H1 (cell line): Measurements from ENCODE around the gene FCHSD1. TPM values are rescaled to one million over a fixed set of nuclear protein-coding genes. Genes with fewer than 3 reads are reported as not detected.

ENCODE experiments used
- CTCF ChIA-PET: fragments of 300-600 bp; sonication (Branson Sonifier 250); formaldehyde crosslinking; loops from one replicate; lab custom pipeline; 2021; ENCODE audit not compliant: partially characterized antibody; lab: Charles Lee
- POLR2A ChIA-PET: fragments of 300-600 bp; sonication (Branson Sonifier 250); formaldehyde crosslinking; loops from one replicate; lab custom pipeline; 2021; ENCODE audit warnings: inconsistent platforms; ENCODE audit not compliant: partially characterized antibody; lab: Charles Lee
- DNase-seq, 2 experiments: peaks; one replicate each; pipeline versions ENCODE4 v3.0.0 to v3.0.0-alpha.2; 2010 to 2022; ENCODE audit warnings: low spot score in 2 of 2, low read depth in 1 of 2, mixed read lengths in 1 of 2
- FAIRE-seq: peaks from 2 replicates; lab custom pipeline; 2011; peaks lifted over from hg19 to GRCh38; lab: Jason Lieb, UNC
- H2AFZ ChIP-seq: 2 replicates; pipeline ENCODE4 v1.8.1; 2012; ENCODE audit warnings: low read length, inconsistent platforms
- H2AK5ac ChIP-seq: 2 replicates; pipeline ENCODE4 v1.6.1; 2013; ENCODE audit warnings: low read depth, low read length
- H2BK120ac ChIP-seq: replicated peaks from 2 replicates; pipeline ENCODE3; 2013; ENCODE audit warnings: low read depth, low read length, inconsistent platforms
- H2BK12ac ChIP-seq: 2 replicates; pipeline ENCODE4 v1.6.1; 2013; ENCODE audit warnings: low read depth, low read length
- H2BK15ac ChIP-seq: 2 replicates; pipeline ENCODE4 v1.6.1; 2013; ENCODE audit warnings: low read length
- H2BK20ac ChIP-seq: 2 replicates; pipeline ENCODE4 v1.6.1; 2013; ENCODE audit warnings: low read length
- H2BK5ac ChIP-seq: 2 replicates; pipeline ENCODE4 v1.6.1; 2013; ENCODE audit warnings: low read depth, low read length
- H3K14ac ChIP-seq: 2 replicates; pipeline ENCODE4 v1.6.1; 2013; ENCODE audit warnings: inconsistent platforms; ENCODE audit not compliant: insufficient read length
- H3K18ac ChIP-seq: 2 replicates; pipeline ENCODE4 v1.6.1; 2013; ENCODE audit warnings: low read length; ENCODE audit errors: extremely low read depth
- H3K23ac ChIP-seq: 2 replicates; pipeline ENCODE4 v1.6.1; 2013; ENCODE audit warnings: inconsistent platforms; ENCODE audit not compliant: insufficient read length
- H3K23me2 ChIP-seq: 2 replicates; pipeline ENCODE4 v1.6.1; 2013; ENCODE audit warnings: low read depth, low read length
- H3K27ac ChIP-seq: 2 replicates; pipeline ENCODE4 v1.6.1; 2011; ENCODE audit warnings: low read depth, low read length, inconsistent platforms
- H3K27me3 ChIP-seq, 4 experiments: replicated peaks in 1 of 4; 1 replicate in 1 of 4; 2 replicates in 3 of 4; pipeline versions ENCODE4 v1.6.1 to v1.8.1; 2011 to 2013; ENCODE audit warnings: low read length in 3 of 4, mild to moderate bottlenecking in 3 of 4, inconsistent platforms in 2 of 4, mixed read lengths in 2 of 4, moderate library complexity in 1 of 4; ENCODE audit not compliant: control insufficient read depth in 3 of 4, insufficient read depth in 3 of 4; ENCODE audit errors: extremely low read depth in 1 of 4
- H3K36me3 ChIP-seq, 4 experiments: 2 replicates each; pipeline versions ENCODE4 v1.6.1 to v1.8.1; 2011 to 2013; ENCODE audit warnings: mild to moderate bottlenecking in 4 of 4, low read length in 3 of 4, moderate library complexity in 2 of 4, control low read depth in 1 of 4, inconsistent platforms in 1 of 4; ENCODE audit not compliant: insufficient read depth in 4 of 4, control insufficient read depth in 2 of 4
- H3K4ac ChIP-seq: replicated peaks from 2 replicates; pipeline ENCODE3; 2013; ENCODE audit warnings: low read length, low read depth, mixed read lengths, inconsistent platforms; ENCODE audit not compliant: insufficient read length
- H3K4me1 ChIP-seq, 4 experiments: replicated peaks in 1 of 4; 1 replicate in 1 of 4; 2 replicates in 3 of 4; pipeline versions ENCODE4 v1.6.1 to v1.8.1; 2011 to 2013; ENCODE audit warnings: low read length in 3 of 4, inconsistent platforms in 2 of 4, mixed read lengths in 1 of 4; ENCODE audit not compliant: insufficient read depth in 4 of 4, control insufficient read depth in 3 of 4
- H3K4me2 ChIP-seq, 2 experiments: 2 replicates each; pipeline versions ENCODE4 v1.6.1 to v1.8.1; 2011 to 2013; ENCODE audit warnings: low read depth in 2 of 2, low read length in 2 of 2, control low read depth in 1 of 2, inconsistent platforms in 1 of 2, mild to moderate bottlenecking in 1 of 2; ENCODE audit not compliant: insufficient read depth in 1 of 2
- H3K4me3 ChIP-seq, 4 experiments: fragments of 200-600, 300-600 bp in 1 of 4; sonication (generic), shearing (Covaris generic), sonication (Bioruptor Twin) in 1 of 4; 2 replicates each; pipeline versions ENCODE4 v1.5.1 to v1.8.1; 2011 to 2016; ENCODE audit warnings: low read length in 4 of 4, low read depth in 3 of 4, control low read depth in 2 of 4, inconsistent platforms in 2 of 4, mild to moderate bottlenecking in 2 of 4, mixed read lengths in 1 of 4, moderate library complexity in 1 of 4; ENCODE audit not compliant: insufficient read depth in 2 of 4; ENCODE audit errors: extremely low read depth in 1 of 4
- H3K56ac ChIP-seq: replicated peaks from 2 replicates; pipeline ENCODE3; 2013; ENCODE audit warnings: low read depth, mild to moderate bottlenecking, mixed read lengths, low read length, inconsistent platforms; ENCODE audit not compliant: insufficient read length
- H3K79me1 ChIP-seq: 2 replicates; pipeline ENCODE4 v1.6.1; 2013; ENCODE audit warnings: low read depth, low read length, control low read depth
- H3K79me2 ChIP-seq, 2 experiments: 2 replicates each; pipeline versions ENCODE4 v1.6.1 to v1.8.1; 2012 to 2013; ENCODE audit warnings: low read length in 2 of 2, mild to moderate bottlenecking in 2 of 2, inconsistent platforms in 1 of 2; ENCODE audit not compliant: insufficient read depth in 2 of 2, control insufficient read depth in 1 of 2
- H3K9ac ChIP-seq, 4 experiments: replicated peaks in 1 of 4; 1 replicate in 1 of 4; 2 replicates in 3 of 4; pipeline versions ENCODE4 v1.6.1 to v1.8.1; 2011 to 2013; ENCODE audit warnings: low read depth in 3 of 4, low read length in 3 of 4, control low read depth in 2 of 4, mild to moderate bottlenecking in 2 of 4, moderate library complexity in 2 of 4, inconsistent platforms in 1 of 4; ENCODE audit errors: extremely low read depth in 1 of 4
- H3K9me3 ChIP-seq, 2 experiments: 2 replicates each; pipeline versions ENCODE4 v1.6.1 to v1.8.1; 2012 to 2013; ENCODE audit warnings: mild to moderate bottlenecking in 2 of 2, moderate library complexity in 2 of 2, control low read depth in 1 of 2, inconsistent platforms in 1 of 2, low read depth in 1 of 2, low read length in 1 of 2, mixed read lengths in 1 of 2; ENCODE audit not compliant: insufficient read depth in 2 of 2
- H4K20me1 ChIP-seq, 2 experiments: replicated peaks in 1 of 2; 2 replicates each; pipeline versions ENCODE3 to v1.8.1; 2011 to 2013; ENCODE audit warnings: inconsistent platforms in 2 of 2, low read length in 2 of 2, mild to moderate bottlenecking in 1 of 2; ENCODE audit not compliant: insufficient read depth in 2 of 2, control insufficient read depth in 1 of 2
- H4K5ac ChIP-seq: 2 replicates; pipeline ENCODE4 v1.6.1; 2013; ENCODE audit warnings: low read length, low read depth, mixed read lengths, inconsistent platforms; ENCODE audit not compliant: insufficient read length
- H4K8ac ChIP-seq: 2 replicates; pipeline ENCODE4 v1.8.0; 2013; ENCODE audit warnings: mild to moderate bottlenecking, moderate library complexity, low read length, inconsistent platforms; ENCODE audit not compliant: insufficient read depth; ENCODE audit errors: extremely low read depth
- H4K91ac ChIP-seq: replicated peaks from 2 replicates; pipeline ENCODE3; 2013; ENCODE audit warnings: low read length, mixed read lengths, inconsistent platforms; ENCODE audit not compliant: insufficient read length
- FOSL1 ChIP-seq: IDR thresholded peaks from 2 replicates; pipeline ENCODE4 v1.6.1; 2011; ENCODE audit warnings: mild to moderate bottlenecking, low read depth, low read length, moderate library complexity; ENCODE audit not compliant: insufficient read depth
- RBBP5 ChIP-seq: IDR thresholded peaks from 2 replicates; pipeline ENCODE4 v1.7.1; 2012; ENCODE audit warnings: low read depth, mild to moderate bottlenecking, inconsistent platforms, low read length, moderate library complexity, borderline replicate concordance
- SIX5 ChIP-seq: IDR thresholded peaks from 2 replicates; pipeline ENCODE4 v1.6.1; 2011; ENCODE audit warnings: mild to moderate bottlenecking, low read depth, low read length
- TBP ChIP-seq: IDR thresholded peaks from 2 replicates; pipeline ENCODE4 v1.6.1; 2011; ENCODE audit warnings: low read depth, low read length, improper control_type of control experiment
- WGBS, 2 experiments: shearing (Covaris generic) in 1 of 2; methylation state at CpG; one replicate each; pipeline versions ENCODE4 v1.1.6 to v1.1.7; 2013 to 2015; ENCODE audit warnings: low lambda C conversion rate in 2 of 2, mixed read lengths in 2 of 2, inconsistent platforms in 1 of 2, low coverage in 1 of 2, missing lambda C conversion rate in 1 of 2; ENCODE audit not compliant: insufficient replicate concordance in 2 of 2, insufficient coverage in 1 of 2, insufficient read length in 1 of 2; ENCODE audit errors: extremely low coverage in 1 of 2, missing lambda C conversion rate in 1 of 2; 5-methylcytosine and 5-hydroxymethylcytosine counted together
- polyA plus RNA-seq, 7 experiments: library from polyadenylated mRNA; depleted of rRNA in 3 of 7; stranded (reverse) in 5 of 7; unstranded in 2 of 7; fragments of >200 nt in 5 of 7; fragments of 200-250 nt in 2 of 7; gene quantifications; 1 replicate in 5 of 7; 2 replicates in 1 of 7; 4 replicates in 1 of 7; pipeline versions ENCODE4 v1.2.1 to v1.2.3, GENCODE V29; 2011 to 2013; ENCODE audit warnings: missing spikeins in 2 of 7, mixed read lengths in 2 of 7
- total RNA-seq: library from RNA; stranded (reverse); fragmentation: NEBNext Ultra II Directional; extraction: Animal tissue kit (Norgen Biotek cat#: 25700); gene quantifications from 2 replicates; pipeline ENCODE4 v1.2.1, GENCODE V29; 2021

The FCHSD1 gene
- total and polyA plus RNA-seq, 2 of the 8 experiments (the other 6 are each of a cell fraction or from before 2014, with no cell fraction given), result 22.0 to 30.1 TPM

- 91% methylated on average over 1 of the region's 1 CpG; no CpG with 5 or more reads in 1 of the 2 experiments for WGBS, 2 experiments
- H3K27me3 ChIP-seq, result no peaks in the 10 kb centered on the region
- no peak for FAIRE-seq
Observed at GRCh38 chr5:141596867-141597266, 54.4 kb downstream of the FCHSD1 start.

More at GRCh38 chr5:141596867-141597266, 54.4 kb downstream of the FCHSD1 start:
- H4K5ac ChIP-seq, result no peak overlapping the region
- no peaks in the 10 kb centered on the region for H3K23me2 ChIP-seq
- no peak overlapping the region for H4K91ac ChIP-seq
- no peak overlapping the region for H3K4ac ChIP-seq
- no peak overlapping the region for H2AK5ac ChIP-seq
- H4K20me1 ChIP-seq, result peaks cover 6 to 7% of the 10 kb centered on the region in 2 experiments
- H3K4me1 ChIP-seq, result no peaks in the 10 kb centered on the region; a peak in 1 of 7 replicates
- H3K79me2 ChIP-seq, result peaks cover 0 to 54% of the 10 kb centered on the region in 2 experiments; a peak in 2 of 4 replicates
- 0 out of 2 replicates have a peak, but pooled peaks cover 4% of the 10 kb centered on the region for H3K79me1 ChIP-seq
- no peak overlapping the region for H3K56ac ChIP-seq
- POLR2A ChIA-PET, result interaction anchor here (1.1 to 1.6 kb wide), 3 partner anchors 11 to 22 kb away, joined by 3 to 6 read pairs (median 3); partner anchors contain the start of gene DIAPH1
- H4K8ac ChIP-seq, result no peak overlapping the region
- no peak overlapping the region for H3K9ac ChIP-seq
- H2BK20ac ChIP-seq, result no peak overlapping the region
- no peak overlapping the region for H2BK15ac ChIP-seq
- no peak overlapping the region for H2BK5ac ChIP-seq
- H3K18ac ChIP-seq, result no peak overlapping the region
- H3K23ac ChIP-seq, result no peak overlapping the region
- no peak overlapping the region for H3K4me2 ChIP-seq
- no peak overlapping the region for H3K14ac ChIP-seq
- CTCF ChIA-PET, result interaction anchor here (0.6 to 4.0 kb wide), 10 partner anchors 13 to 166 kb away, joined by 3 to 46 read pairs (median 5); partner anchors contain the start of genes DIAPH1 and PCDHGA12
- no peak for TF ChIP-seq FOSL1
- TF ChIP-seq SIX5, result no peak
- no peak for TF ChIP-seq TBP
- TF ChIP-seq RBBP5, result no peak
- TF ChIP-seq, all 59 proteins: peak for 0
- DNase-seq, result no peak
- no peak overlapping the region for H2BK12ac ChIP-seq
- no peaks in the 10 kb centered on the region for H3K36me3 ChIP-seq
- no peaks in the 10 kb centered on the region for H3K9me3 ChIP-seq
- no peak overlapping the region for H2BK120ac ChIP-seq
- H3K4me3 ChIP-seq, result no peak overlapping the region
- H2AFZ ChIP-seq, result no peak overlapping the region
- no peak overlapping the region for H3K27ac ChIP-seq
